ENCODE measurements around the gene FCER2. TPM values are rescaled to one million over a fixed set of nuclear protein-coding genes. Genes with fewer than 3 reads are reported as not detected.

FCER2 gene
- polyA plus RNA-seq, 3 donors: 1.1 to 4.1 (median 2.1) TPM

DNA sequence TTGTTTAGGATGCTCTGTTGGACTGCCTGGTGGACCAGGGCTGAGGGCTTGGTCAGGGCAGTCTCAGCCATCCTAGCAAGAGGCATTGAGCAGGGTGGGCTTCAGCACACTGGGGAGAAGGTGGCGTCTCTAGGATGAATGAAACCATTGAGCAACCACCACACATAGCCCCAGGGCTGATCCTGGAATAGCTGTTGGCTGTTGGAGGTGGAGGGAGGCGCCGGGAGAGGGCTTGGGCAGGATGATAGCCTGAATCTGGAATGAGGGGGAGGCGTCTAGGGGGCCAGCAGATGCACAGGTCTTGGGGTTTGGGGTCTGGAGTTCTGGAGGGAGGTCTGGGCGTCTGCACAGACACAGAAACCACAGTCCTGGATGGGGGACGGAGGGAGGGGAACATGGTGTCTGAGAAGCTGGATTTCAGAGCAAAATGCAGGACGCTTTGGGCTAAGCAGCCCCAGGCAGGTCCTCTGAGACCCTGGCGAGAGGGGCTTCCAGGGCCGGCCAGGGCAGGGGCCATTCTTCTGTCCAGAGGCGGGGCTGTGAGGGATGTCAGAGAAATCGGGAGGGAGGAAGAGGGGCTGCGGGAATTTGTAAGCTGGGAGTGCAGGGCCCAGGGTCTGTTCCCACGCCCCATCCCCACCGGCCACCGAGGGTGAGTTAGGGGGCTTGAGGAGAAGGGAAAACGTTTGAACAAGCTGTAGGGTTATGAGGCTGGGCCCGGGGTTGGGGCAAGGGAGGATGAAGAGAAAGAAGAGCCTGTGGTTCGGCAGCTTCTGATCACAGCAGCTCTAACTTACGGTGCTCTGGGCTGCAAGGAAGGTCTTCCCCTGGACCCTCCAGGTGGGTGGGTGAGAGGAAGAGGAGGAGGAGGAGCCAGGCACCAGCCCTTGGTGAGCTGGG lies 16.1 kb downstream of the FCER2 start:
- peaks cover 37% of the 10 kb centered on the region for H3K4me1 Mint-ChIP-seq
- no peaks in the 10 kb centered on the region for H3K9me3 ChIP-seq (replicated peaks in 1 of 2; ENCODE audit: control insufficient read depth in 1 of 2, insufficient read depth in 1 of 2, low read length in 2 of 2)
- peaks cover 12 to 31% of the 10 kb centered on the region in 2 donors for H3K36me3 ChIP-seq (replicated peaks in 1 of 2; ENCODE audit: control insufficient read depth in 1 of 2, insufficient read depth in 2 of 2, low read length in 2 of 2)
- H3K79me2 ChIP-seq (ENCODE audit: insufficient read depth, low read length): peaks cover 40% of the 10 kb centered on the region
- peaks cover 30% of the 10 kb centered on the region for H4K20me1 ChIP-seq (ENCODE audit: insufficient read depth, low read length)
- TF ChIP-seq, protein P1, sequence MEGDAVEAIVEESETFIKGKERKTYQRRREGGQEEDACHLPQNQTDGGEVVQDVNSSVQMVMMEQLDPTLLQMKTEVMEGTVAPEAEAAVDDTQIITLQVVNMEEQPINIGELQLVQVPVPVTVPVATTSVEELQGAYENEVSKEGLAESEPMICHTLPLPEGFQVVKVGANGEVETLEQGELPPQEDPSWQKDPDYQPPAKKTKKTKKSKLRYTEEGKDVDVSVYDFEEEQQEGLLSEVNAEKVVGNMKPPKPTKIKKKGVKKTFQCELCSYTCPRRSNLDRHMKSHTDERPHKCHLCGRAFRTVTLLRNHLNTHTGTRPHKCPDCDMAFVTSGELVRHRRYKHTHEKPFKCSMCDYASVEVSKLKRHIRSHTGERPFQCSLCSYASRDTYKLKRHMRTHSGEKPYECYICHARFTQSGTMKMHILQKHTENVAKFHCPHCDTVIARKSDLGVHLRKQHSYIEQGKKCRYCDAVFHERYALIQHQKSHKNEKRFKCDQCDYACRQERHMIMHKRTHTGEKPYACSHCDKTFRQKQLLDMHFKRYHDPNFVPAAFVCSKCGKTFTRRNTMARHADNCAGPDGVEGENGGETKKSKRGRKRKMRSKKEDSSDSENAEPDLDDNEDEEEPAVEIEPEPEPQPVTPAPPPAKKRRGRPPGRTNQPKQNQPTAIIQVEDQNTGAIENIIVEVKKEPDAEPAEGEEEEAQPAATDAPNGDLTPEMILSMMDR (IDR thresholded peaks at IDR 0.05): no peak
- no peaks in the 10 kb centered on the region for H3K27me3 ChIP-seq (ENCODE audit: control insufficient read depth in 2 of 2, insufficient read depth in 2 of 2, low read length in 2 of 2)
- peaks cover 20 to 35% of the 10 kb centered on the region in 2 donors for H3K36me3 Mint-ChIP-seq
- no peak overlapping the region for H3K9ac ChIP-seq (ENCODE audit: insufficient read depth, low read length, poor library complexity, severe bottlenecking)
- H3K4me3 Mint-ChIP-seq: no peak overlapping the region
- no peak overlapping the region for H3K27ac ChIP-seq (ENCODE audit: low read depth in 1 of 2, low read length in 2 of 2)
- peaks cover 23 to 35% of the 10 kb centered on the region in 2 donors for H3K4me1 ChIP-seq (ENCODE audit: control insufficient read depth in 1 of 2, insufficient read depth in 2 of 2, low read length in 2 of 2)
- 90% methylated on average over 9 of the region's 19 CpGs for WGBS (ENCODE audit: insufficient coverage)
- no peak overlapping the region for H3K4me3 ChIP-seq (replicated peaks in 1 of 3; ENCODE audit: low read depth in 2 of 3, low read length in 3 of 3)
- H3K4me2 ChIP-seq (replicated peaks; ENCODE audit: extremely low read depth, low read length, poor library complexity, severe bottlenecking): no peak overlapping the region
- no peak for DNase-seq
- peak overlapping the region in 6 of 7 donors; percentile 26 to 78 (median 40) for H3K27ac Mint-ChIP-seq
- intact Hi-C loops (cut with micrococcal nuclease): loop anchor here in 1 of 2 donors (5.0 kb wide), 1 partner anchor 112 kb away; no protein-coding TSS in a partner anchor
- peaks cover 0 to 5% (median 0%) of the 10 kb centered on the region in 7 donors for H3K9me3 Mint-ChIP-seq
- H2AFZ ChIP-seq (ENCODE audit: insufficient read depth, low read depth, low read length, poor library complexity, severe bottlenecking): no peak overlapping the region
- peaks cover 3 to 7% (median 3%) of the 10 kb centered on the region in 3 donors for H3K27me3 Mint-ChIP-seq (ENCODE audit: low read depth in 3 of 3)

- Histone ChIP-seq H3K4me2 (replicated peaks; ENCODE audit: extremely low read depth, low read length, poor library complexity, severe bottlenecking) (peak overlapping the region; percentile 97), H3K9ac (ENCODE audit: insufficient read depth, low read length, poor library complexity, severe bottlenecking) (peak overlapping the region; percentile 98), H3K79me2 (ENCODE audit: insufficient read depth, low read length) (peaks cover 75% of the 10 kb centered on the region), H3K27me3 (ENCODE audit: control insufficient read depth in 2 of 2, insufficient read depth in 2 of 2, low read length in 2 of 2) (no peaks in the 10 kb centered on the region), H3K36me3 (replicated peaks in 1 of 2; ENCODE audit: control insufficient read depth in 1 of 2, insufficient read depth in 2 of 2, low read length in 2 of 2) (peaks cover 12 to 31% of the 10 kb centered on the region in 2 donors), H4K20me1 (ENCODE audit: insufficient read depth, low read length) (peaks cover 30% of the 10 kb centered on the region), H3K27ac (ENCODE audit: low read depth in 1 of 2, low read length in 2 of 2) (peak overlapping the region; percentile 96), H3K9me3 (replicated peaks in 1 of 2; ENCODE audit: control insufficient read depth in 1 of 2, insufficient read depth in 1 of 2, low read length in 2 of 2) (no peaks in the 10 kb centered on the region), H3K4me3 (replicated peaks in 1 of 3; ENCODE audit: low read depth in 2 of 3, low read length in 3 of 3) (peak overlapping the region; percentile 95 to 99 (median 96)), H2AFZ (ENCODE audit: insufficient read depth, low read depth, low read length, poor library complexity, severe bottlenecking) (peak overlapping the region; percentile 68), H3K4me1 (ENCODE audit: control insufficient read depth in 1 of 2, insufficient read depth in 2 of 2, low read length in 2 of 2) (peaks cover 43 to 55% of the 10 kb centered on the region in 2 donors)
- DNase-seq: peak in 1 of 3 donors; percentile 5
- TF ChIP-seq, protein P1 (IDR thresholded peaks at IDR 0.05): no peak
- Mint-ChIP-seq H3K36me3 (peaks cover 24 to 48% of the 10 kb centered on the region in 2 donors), H3K27me3 (ENCODE audit: low read depth in 3 of 3) (peaks cover 0 to 7% (median 3%) of the 10 kb centered on the region in 3 donors), H3K9me3 (no peaks in the 10 kb centered on the region), H3K4me3 (peak overlapping the region; percentile 89 to 92), H3K4me1 (peaks cover 56% of the 10 kb centered on the region), H3K27ac (peak overlapping the region; percentile 93 to 98 (median 96))
- 85% methylated on average over 68 of the region's 74 CpGs for WGBS (ENCODE audit: insufficient coverage)
- intact Hi-C loops (cut with micrococcal nuclease): loop anchor here (5.0 kb wide), 2 partner anchors 35 to 45 kb away; partner anchors contain the start of gene STXBP2 (in 1 of the 2)
Observed at GRCh38 chr19:7682175-7682855, 19.6 kb downstream of the FCER2 start.
